HG02571 (cell line): ENCODE measurements around the gene INPP5D.
A peak's percentile ranks its signal among the peaks of the same experiment; 100 is the strongest.
"Not testable (repeated sequence)": the region's sequence is repeated elsewhere in the genome, so short reads cannot be mapped to it uniquely, and the experiment has no call there.

ENCODE experiments used
- ATAC-seq: cut with Tn5 transposase; IDR thresholded peaks from one replicate; pipeline ENCODE4 v1.9.1; 2021; ENCODE audit warnings: mild to moderate bottlenecking, moderate library complexity; ENCODE audit not compliant: unreplicated experiment

The INPP5D gene

GRCh38 chr2:233051241-233052149 lies 8.6 kb upstream of the INPP5D start:
- ATAC-seq: no peak

DNA sequence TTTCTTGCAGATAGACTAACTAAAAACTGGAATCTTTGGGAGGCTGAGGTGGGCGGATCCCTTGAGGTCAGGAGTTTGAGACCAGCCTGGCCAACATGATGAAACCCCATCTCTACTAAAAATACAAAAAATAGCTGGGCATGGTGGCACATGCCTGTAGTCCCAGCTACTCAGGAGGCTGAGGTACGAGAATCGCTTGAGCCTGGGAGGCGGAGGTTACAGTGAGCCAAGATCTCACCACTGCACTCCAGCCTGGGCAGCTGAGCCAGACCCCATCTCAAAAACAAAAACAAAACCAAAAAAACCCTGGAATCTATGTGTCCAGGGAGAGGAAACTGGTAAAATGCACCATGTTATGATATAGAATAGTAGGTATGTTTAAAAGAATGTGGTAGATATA lies 7.6 kb upstream of the INPP5D start:
- ATAC-seq: not testable (repeated sequence)

DNA sequence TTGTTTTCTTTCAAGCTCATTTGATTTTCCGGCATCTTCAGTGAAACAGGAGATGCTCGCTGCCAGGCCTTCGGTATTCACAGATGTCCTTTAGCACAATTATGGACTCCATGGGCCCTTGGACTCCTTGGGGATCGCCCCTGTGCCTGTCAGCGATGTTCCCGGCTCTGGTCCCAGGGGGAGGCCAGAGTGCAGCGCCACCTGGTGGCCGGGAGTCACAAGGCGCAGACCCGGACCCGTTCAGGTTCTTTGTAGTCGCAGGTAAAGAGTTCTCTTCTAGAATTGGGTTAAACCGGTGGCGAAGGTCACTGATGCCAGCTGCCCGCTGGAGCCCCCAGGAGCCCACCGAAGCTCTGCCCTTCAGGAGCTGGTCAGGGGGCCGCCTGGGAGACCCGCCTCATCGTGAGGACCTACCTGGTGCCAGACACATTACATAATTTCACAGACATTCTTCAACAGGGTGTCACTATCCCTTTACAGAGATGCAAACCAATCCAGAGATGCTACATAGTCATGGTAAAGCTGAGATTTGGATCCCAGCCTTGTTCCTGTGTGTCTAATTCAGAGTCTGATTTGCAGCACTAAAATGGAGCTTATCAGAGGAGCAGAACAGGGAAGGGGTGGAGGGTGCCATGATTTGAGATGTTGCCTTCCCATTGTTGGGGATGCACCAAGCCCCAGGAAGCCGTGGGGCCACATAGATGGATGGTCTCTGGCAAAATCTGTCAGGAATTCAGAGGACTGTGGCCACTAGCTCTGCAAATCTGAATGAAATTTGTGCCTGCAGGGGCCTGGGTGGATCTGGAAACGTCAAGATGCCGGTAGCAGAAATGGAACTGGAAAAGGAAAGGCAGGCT lies 6.0 kb upstream of the INPP5D start:
- ATAC-seq: no peak

DNA sequence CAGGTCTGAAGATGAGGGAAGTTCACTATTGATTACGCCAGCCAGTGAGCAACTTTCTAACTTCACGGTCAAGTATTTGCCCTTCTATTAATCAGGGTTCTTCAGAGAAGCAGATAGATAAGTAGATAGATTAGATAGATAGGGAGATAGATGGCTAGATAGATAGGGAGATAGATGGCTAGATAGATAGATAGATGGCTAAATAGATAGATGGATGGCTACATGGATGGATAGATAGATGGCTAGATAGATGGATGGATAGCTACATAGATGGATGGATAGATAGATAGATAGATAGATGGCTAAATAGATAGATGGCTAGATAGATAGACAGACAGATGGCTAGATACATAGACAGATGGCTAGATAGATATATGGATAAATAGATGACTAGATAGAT lies 4.8 kb upstream of the INPP5D start:
- no peak for ATAC-seq

- no peak for ATAC-seq
Observed at GRCh38 chr2:233056961-233057605, 3.1 kb upstream of the INPP5D start.

DNA sequence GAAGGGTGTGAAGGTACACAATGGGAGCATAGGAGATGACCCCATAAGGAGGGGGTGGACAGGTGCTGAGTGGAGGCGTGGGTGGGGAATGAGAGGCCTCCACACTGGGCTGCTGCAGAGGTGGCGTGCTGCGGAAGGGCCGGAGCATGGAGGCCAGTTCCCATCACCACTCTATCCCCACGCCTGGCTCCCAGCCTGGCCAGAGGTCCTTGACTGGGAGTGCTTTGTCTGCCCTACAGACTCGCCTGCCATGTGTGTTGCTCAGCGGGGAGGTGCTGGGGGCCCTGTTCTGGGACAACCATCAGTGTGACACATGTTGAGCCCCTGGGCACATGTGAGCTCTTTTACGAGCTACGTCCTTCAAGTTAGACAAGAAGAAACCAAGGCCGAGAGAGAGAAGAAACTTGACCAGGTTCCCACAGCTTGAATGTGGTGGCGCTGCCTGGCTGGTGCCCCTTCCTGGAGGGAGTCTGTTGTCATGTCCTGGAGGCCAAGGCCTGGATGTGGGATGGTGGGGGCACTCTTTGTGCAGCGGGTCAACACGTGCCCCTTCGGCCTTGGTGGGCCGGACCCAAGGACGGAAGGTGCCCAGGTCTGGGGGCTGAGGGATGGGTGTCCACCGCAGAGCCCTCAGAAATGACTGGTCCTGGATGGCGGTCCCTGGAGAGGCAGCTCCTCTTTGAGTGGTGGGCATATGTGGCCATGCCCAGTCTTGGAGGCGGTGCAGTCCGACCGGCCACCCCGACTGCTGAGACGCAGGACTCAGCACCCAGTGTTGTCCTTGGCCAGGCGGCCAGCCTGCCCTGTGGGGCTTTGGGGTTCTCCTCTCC lies 1.2 kb upstream of the INPP5D start:
- no peak for ATAC-seq

- no peak for ATAC-seq
Observed at GRCh38 chr2:233059547-233059796, 670 bp upstream of the INPP5D start.

DNA sequence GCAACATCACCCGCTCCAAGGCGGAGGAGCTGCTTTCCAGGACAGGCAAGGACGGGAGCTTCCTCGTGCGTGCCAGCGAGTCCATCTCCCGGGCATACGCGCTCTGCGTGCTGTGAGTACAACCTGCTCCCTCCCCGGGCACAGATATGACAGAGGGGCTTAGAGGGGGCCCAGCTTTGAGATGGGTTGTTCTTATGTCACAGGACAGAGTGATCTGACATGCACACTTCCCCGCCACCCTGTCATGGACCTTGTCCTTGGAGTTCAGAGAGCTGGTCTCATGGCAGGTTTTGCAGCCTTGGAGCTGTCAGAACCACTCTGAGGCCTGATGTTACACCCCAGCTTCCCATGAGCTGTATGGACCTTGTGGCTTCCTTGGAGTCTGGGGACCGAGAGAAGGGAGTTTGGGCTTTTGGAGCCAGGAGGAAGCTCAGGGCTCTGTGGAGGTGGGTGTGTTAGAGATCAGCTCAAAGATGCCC lies 398 bp downstream of the INPP5D start:
- ATAC-seq: no peak

DNA sequence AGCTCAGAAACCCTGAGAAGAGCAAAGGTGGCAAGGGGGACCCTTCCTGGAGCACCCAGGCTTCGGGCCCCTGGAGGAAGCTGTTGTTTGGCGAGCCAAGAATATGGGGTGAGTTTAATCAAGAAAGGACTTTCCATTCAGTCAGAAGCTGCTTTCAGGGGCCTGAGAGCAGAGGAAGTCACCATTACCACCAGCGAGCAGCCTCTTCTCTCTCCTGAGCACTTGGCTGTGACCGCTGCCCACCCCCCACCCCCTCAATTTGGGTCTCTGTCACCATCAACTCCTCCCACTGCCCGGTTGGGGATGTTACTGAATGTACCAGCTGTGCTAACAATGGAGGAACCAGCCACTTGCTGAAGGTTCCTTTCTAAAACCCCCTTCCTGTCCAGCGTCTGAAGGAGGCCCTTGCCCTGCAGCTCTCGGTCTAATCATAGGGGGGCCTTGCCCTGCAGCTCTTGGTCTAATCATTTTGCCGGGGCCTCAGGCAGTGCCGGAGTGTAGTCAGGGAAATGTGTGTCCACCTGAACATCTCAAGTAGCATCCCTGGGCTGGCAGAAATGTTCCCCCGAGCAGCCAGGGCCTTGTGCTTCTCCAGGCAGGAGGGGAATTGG lies 943 bp downstream of the INPP5D start:
- peak; percentile 19 for ATAC-seq

- peak; percentile 28 for ATAC-seq
Observed at GRCh38 chr2:233061591-233062450, 1.7 kb downstream of the INPP5D start.

- ATAC-seq: no peak
Observed at GRCh38 chr2:233062451-233062850, 2.3 kb downstream of the INPP5D start.

- ATAC-seq: no peak
Observed at GRCh38 chr2:233062946-233063268, 2.8 kb downstream of the INPP5D start.

- peak; percentile 31 for ATAC-seq
Observed at GRCh38 chr2:233063269-233063975, 3.3 kb downstream of the INPP5D start.

- ATAC-seq: no peak
Observed at GRCh38 chr2:233063976-233064411, 3.9 kb downstream of the INPP5D start.

DNA sequence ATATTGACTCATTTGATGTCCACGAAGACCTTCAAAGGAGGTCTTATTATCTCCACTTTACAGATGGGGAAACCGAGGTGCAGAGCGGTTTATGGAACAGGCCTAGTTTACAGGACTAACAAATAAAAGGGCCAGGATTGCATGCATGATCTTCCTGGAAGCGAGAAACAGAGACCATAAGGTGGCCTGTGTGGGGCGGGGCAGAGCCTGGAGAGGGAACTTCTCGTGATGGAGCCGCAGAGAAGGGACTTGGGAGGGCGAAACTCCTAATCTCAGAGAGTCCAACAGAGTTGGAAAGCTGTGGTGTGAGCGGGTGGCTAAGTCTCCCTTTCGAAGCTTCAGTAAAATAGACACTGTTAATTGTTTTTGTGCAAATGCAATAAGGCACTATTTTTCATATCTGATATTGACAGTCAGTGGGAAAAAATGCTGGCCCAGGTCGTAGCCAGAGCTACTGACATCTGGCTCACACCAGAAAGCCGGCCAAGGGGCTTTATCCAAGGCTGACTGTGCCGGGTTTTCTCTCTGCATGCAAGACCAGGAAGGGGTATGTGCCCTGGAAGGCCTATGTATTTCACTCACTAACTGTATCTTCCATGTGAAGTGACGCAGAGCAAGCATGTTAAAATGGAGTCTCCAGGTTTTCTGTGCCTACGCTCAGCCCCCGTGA lies 4.5 kb downstream of the INPP5D start:
- no peak for ATAC-seq

DNA sequence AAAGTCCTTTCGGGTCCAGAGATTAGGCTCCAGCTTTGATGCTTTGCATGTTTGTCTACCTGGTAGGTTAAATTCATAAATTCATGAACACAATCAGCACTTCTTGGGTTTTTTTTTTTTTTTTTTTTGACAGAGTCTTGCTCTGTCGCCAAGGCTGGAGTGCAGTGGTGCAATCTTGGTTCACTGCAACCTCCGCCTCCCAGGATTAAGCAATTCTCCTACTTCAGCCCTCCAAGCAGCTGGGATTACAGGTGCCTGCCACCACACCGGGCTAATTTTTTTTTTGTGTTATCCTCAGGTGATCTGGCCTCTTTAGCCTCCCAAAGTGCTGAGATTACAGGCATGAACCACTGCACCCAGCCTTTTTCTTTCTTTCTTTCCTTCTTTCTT lies 5.1 kb downstream of the INPP5D start:
- ATAC-seq: not testable (repeated sequence)

DNA sequence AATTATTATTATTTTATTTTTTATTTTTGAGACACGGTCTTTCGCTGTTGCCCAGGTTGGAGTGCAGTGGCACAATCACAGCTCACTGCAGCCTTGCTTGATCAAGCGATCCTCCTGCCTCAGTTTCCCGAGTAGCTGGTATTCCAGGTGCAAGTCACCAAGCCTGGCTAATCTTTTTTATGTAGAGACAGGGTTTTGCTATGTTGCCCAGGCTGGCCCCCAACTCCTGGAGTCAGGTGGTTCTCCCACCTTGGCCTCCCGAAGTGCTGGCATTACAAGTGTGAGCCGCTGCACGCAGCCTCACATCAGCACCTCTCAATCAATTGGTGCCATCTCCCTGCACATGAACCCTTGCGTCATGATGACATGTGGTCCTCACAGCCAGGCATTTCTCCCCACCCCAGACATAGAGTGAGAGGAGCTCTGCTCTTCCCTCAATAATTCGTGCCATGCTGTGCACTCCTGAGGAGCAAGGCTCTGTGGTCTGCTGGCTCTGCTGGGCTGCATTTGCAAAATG lies 5.9 kb downstream of the INPP5D start:
- ATAC-seq: no peak
